Panc1 (cell line): ENCODE data around the gene DCAF5. TPM values are rescaled to one million over a fixed set of nuclear protein-coding genes. Genes with fewer than 3 reads are reported as not detected.

Source experiments
- ATAC-seq: fragments of 200-7000 bp; cut with Tn5 transposase; 2 replicates; pipeline ENCODE4 v1.9.1; 2020; ENCODE audit warnings: mild to moderate bottlenecking, moderate library complexity
- BruUV-seq: library from RNA; stranded (reverse); fragments of 400-500 nt; replicated peaks from 2 replicates; lab custom pipeline; 2021; lab: Mats Ljungman, UMichigan
- CTCF ChIA-PET: fragments of 300-600 bp; sonication (Branson Sonifier 250); formaldehyde crosslinking; loops from one replicate; lab custom pipeline; 2022; ENCODE audit warnings: antibody characterized with exemption; lab: Charles Lee
- POLR2A ChIA-PET: fragments of 300-600 bp; sonication (Branson Sonifier 250); formaldehyde crosslinking; loops from one replicate; lab custom pipeline; 2022; ENCODE audit warnings: antibody characterized with exemption; lab: Charles Lee
- DNase-seq: peaks from one replicate; pipeline ENCODE4 v3.0.0-alpha.2; 2010; ENCODE audit warnings: low read depth, low spot score
- H3K27ac ChIP-seq: 2 replicates; pipeline ENCODE4 v1.5.1; 2011; ENCODE audit warnings: mild to moderate bottlenecking, low read length, inconsistent platforms
- H3K27me3 ChIP-seq: fragments of 200-500 bp; sonication (Bioruptor generic); 2 replicates; pipeline ENCODE4 v1.6.0; 2014; ENCODE audit warnings: low read length, inconsistent platforms; ENCODE audit not compliant: control insufficient read depth, insufficient read depth
- H3K36me3 ChIP-seq: fragments of 200-500 bp; sonication (Bioruptor generic); 2 replicates; pipeline ENCODE4 v1.5.1; 2014; ENCODE audit warnings: inconsistent platforms, mild to moderate bottlenecking, low read length, moderate library complexity; ENCODE audit not compliant: control insufficient read depth, insufficient read depth
- H3K4me1 ChIP-seq: 2 replicates; pipeline ENCODE4 v1.5.1; 2011; ENCODE audit warnings: inconsistent platforms, mild to moderate bottlenecking, low read length, moderate library complexity; ENCODE audit not compliant: control insufficient read depth, insufficient read depth
- H3K4me3 ChIP-seq, 2 experiments: 2 replicates each; pipeline ENCODE4 v1.5.1; 2011 to 2012; ENCODE audit warnings: low read depth in 2 of 2, low read length in 2 of 2, mild to moderate bottlenecking in 2 of 2, inconsistent platforms in 1 of 2, moderate library complexity in 1 of 2
- H3K9me3 ChIP-seq: fragments of 200-500 bp; sonication (Bioruptor generic); 2 replicates; pipeline ENCODE4 v1.5.1; 2014; ENCODE audit warnings: low read depth, mild to moderate bottlenecking, inconsistent platforms, low read length, moderate library complexity; ENCODE audit not compliant: control insufficient read depth, insufficient read depth
- POLR2AphosphoS5 ChIP-seq: IDR thresholded peaks from 2 replicates; pipeline ENCODE4 v1.6.1; 2012; ENCODE audit warnings: mild to moderate bottlenecking, low read depth, low read length, moderate library complexity
- SIN3A ChIP-seq: IDR thresholded peaks from 2 replicates; pipeline ENCODE4 v1.6.1; 2012; ENCODE audit warnings: low read depth, mild to moderate bottlenecking, low read length, moderate library complexity, borderline replicate concordance; ENCODE audit not compliant: insufficient read depth
- TCF7L2 ChIP-seq: IDR thresholded peaks from 2 replicates; pipeline ENCODE4 v1.6.1; 2011; ENCODE audit warnings: mild to moderate bottlenecking, low read depth, low read length, inconsistent platforms
- in situ Hi-C: cut with HindIII; loops from 2 replicates; pipeline ENCODE4 v1.10.0; 2016; ENCODE audit warnings: low sequenced_read_pairs, low pct_unique_long_range_greater_than_20kb
- intact Hi-C: fragments of 100-400 bp; cut with micrococcal nuclease; formaldehyde crosslinking; loops from one replicate; pipeline ENCODE4 v1.10.0; 2022; ENCODE audit not compliant: unreplicated experiment
- total RNA-seq: library from RNA; stranded (reverse); gene quantifications from one replicate; pipeline ENCODE4 v1.2.1, GENCODE V29; 2021; ENCODE audit not compliant: unreplicated experiment
- TF ChIP-seq, protein P1 (sequence below), 2 experiments: IDR thresholded peaks; 2 replicates each; pipeline ENCODE4 v1.6.1; 2011 to 2012; ENCODE audit warnings: low read depth in 2 of 2, control low read depth in 1 of 2, low read length in 1 of 2, mild to moderate bottlenecking in 1 of 2, moderate library complexity in 1 of 2; ENCODE audit not compliant: insufficient read depth in 1 of 2
- TF ChIP-seq, protein P2 (sequence below): fragments of 450-650 bp; IDR thresholded peaks from 2 replicates; pipeline ENCODE4 v1.5.1; 2017; ENCODE audit warnings: mild to moderate bottlenecking

The DCAF5 gene
- total RNA-seq, 1 experiment from 2014 or later = 27.6 TPM

DNA sequence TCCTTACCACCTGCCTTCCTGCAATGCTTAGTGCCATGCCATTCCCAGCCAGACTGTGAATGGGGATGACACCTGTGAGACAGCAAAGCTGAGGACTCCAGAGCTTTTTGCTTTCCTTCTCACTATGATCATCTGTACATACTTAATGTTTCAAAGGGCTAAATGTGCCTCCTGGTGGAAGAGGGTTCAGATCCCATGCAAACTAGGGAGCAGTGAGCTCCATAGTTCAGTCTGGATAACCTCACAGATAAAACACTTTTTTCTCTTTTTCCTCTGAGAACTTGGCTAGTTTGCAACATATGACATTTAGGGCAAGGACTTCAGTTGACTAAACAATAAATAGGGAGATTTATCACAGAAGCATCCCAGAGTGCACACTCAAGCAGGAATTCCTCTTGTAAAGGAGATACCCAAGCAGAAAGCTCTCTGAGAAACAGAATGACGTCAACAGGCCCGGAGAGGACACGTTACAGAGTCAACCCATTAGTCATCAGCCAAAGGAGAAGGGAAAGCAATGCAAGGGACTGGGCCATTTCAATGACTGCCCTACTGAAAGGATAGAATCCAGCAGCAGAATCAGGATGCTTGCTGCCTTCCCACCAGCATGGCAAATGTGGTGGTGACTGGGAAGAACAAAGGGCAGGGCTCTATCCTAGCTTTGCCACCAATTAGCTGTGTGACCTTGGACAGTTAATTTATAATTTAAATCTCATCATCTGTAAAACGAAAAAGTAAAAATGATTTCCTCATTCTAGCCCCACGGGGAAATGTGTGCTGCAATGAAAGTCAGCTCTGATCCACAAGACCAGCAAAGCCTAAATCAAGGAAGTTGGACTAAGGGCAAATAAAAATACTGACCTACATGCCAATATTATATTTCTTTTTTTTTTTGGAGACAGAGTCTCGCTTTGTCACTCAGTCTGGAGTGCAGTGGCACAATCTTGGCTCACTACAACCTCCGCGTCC, 93.0 kb downstream of the DCAF5 start:
- in situ Hi-C loops (no loop called here), intact Hi-C loops (no loop called here)
- ATAC-seq (no peak), DNase-seq (no peak)
- no peak overlapping the region for H3K27ac ChIP-seq
- TF ChIP-seq, protein P1, sequence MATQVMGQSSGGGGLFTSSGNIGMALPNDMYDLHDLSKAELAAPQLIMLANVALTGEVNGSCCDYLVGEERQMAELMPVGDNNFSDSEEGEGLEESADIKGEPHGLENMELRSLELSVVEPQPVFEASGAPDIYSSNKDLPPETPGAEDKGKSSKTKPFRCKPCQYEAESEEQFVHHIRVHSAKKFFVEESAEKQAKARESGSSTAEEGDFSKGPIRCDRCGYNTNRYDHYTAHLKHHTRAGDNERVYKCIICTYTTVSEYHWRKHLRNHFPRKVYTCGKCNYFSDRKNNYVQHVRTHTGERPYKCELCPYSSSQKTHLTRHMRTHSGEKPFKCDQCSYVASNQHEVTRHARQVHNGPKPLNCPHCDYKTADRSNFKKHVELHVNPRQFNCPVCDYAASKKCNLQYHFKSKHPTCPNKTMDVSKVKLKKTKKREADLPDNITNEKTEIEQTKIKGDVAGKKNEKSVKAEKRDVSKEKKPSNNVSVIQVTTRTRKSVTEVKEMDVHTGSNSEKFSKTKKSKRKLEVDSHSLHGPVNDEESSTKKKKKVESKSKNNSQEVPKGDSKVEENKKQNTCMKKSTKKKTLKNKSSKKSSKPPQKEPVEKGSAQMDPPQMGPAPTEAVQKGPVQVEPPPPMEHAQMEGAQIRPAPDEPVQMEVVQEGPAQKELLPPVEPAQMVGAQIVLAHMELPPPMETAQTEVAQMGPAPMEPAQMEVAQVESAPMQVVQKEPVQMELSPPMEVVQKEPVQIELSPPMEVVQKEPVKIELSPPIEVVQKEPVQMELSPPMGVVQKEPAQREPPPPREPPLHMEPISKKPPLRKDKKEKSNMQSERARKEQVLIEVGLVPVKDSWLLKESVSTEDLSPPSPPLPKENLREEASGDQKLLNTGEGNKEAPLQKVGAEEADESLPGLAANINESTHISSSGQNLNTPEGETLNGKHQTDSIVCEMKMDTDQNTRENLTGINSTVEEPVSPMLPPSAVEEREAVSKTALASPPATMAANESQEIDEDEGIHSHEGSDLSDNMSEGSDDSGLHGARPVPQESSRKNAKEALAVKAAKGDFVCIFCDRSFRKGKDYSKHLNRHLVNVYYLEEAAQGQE (IDR thresholded peaks at IDR 0.05; ENCODE audit: insufficient read depth in 1 of 2, low read depth in 2 of 2, low read length in 1 of 2) = no peak
- no peak for TF ChIP-seq TCF7L2
- TF ChIP-seq SIN3A = no peak
- TF ChIP-seq, protein P2, sequence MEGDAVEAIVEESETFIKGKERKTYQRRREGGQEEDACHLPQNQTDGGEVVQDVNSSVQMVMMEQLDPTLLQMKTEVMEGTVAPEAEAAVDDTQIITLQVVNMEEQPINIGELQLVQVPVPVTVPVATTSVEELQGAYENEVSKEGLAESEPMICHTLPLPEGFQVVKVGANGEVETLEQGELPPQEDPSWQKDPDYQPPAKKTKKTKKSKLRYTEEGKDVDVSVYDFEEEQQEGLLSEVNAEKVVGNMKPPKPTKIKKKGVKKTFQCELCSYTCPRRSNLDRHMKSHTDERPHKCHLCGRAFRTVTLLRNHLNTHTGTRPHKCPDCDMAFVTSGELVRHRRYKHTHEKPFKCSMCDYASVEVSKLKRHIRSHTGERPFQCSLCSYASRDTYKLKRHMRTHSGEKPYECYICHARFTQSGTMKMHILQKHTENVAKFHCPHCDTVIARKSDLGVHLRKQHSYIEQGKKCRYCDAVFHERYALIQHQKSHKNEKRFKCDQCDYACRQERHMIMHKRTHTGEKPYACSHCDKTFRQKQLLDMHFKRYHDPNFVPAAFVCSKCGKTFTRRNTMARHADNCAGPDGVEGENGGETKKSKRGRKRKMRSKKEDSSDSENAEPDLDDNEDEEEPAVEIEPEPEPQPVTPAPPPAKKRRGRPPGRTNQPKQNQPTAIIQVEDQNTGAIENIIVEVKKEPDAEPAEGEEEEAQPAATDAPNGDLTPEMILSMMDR = no peak
- BruUV-seq = no TSS peak
- H3K9me3 ChIP-seq = no peaks in the 10 kb centered on the region
- CTCF ChIA-PET = no interaction called here
- H3K4me3 ChIP-seq = no peak overlapping the region
- POLR2A ChIA-PET = no interaction called here
- no peaks in the 10 kb centered on the region for H3K27me3 ChIP-seq
- H3K4me1 ChIP-seq = no peaks in the 10 kb centered on the region
- peaks cover 12% of the 10 kb centered on the region; the same call in 1 of the 2 replicates for H3K36me3 ChIP-seq

DNA sequence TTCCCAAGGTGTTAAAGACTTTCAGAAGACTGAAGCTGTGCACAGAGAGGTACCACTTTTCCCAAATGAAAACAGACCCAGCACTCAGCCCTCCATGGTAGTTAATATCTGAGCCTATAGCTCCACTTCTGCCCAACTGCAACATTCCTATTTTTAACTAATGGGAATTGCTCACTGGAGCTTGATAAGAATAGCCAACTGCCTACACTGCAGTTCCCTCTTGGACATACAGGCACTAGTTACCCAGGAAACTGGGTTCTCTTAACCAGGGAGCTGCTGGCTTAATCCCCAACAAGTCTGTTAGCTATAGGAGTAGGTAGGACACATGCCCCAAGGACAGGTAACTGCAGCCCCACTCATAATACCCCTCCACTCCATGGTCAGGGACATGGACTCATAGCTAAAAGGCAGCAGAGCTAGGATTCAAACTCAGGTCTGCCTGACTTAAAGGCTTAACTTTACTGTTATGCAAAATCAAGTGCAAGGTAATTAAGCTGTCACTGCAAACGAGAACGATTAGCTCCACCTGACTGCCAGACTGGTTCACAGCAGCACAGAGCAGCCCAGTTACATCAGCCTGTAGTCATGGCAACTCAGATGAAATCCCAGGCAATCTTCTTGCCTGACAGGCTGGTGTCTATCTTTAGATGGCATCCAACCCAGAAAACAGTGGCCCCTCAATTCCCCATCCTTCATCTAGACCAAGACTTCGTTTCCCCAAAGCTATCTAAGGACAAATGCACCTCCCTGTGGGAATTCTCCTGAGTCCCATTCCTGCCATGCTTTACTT, 96.7 kb downstream of the DCAF5 start:
- Histone ChIP-seq H3K27me3 (no peaks in the 10 kb centered on the region), H3K27ac (no peak overlapping the region), H3K4me3 (no peak overlapping the region), H3K36me3 (peaks cover 5% of the 10 kb centered on the region; the same call in 1 of the 2 replicates), H3K9me3 (no peaks in the 10 kb centered on the region), H3K4me1 (no peaks in the 10 kb centered on the region)
- TF ChIP-seq, protein P1 (IDR thresholded peaks at IDR 0.05; ENCODE audit: insufficient read depth in 1 of 2, low read depth in 2 of 2, low read length in 1 of 2) = no peak
- TF ChIP-seq TCF7L2 (no peak), POLR2AphosphoS5 (no peak), SIN3A (no peak)
- TF ChIP-seq, protein P2 = no peak
- in situ Hi-C loops = no loop called here
- BruUV-seq = no TSS peak
- DNase-seq (no peak), ATAC-seq (no peak)
- POLR2A ChIA-PET = no interaction called here
- CTCF ChIA-PET = interaction anchor here (0.6 kb wide), 1 partner anchor 28 kb away, joined by 3 read pairs; no protein-coding TSS in a partner anchor
- intact Hi-C loops = no loop called here
